GM21723 (cell line): ENCODE data around the gene HES7.
"Not testable (repeated sequence)": the region's sequence is repeated elsewhere in the genome, so short reads cannot be mapped to it uniquely, and the experiment has no call there.

ENCODE experiments used
- ATAC-seq: cut with Tn5 transposase; IDR thresholded peaks from one replicate; pipeline ENCODE4 v1.9.1; 2021; ENCODE audit warnings: mild to moderate bottlenecking, moderate library complexity; ENCODE audit not compliant: unreplicated experiment

Gene HES7

DNA sequence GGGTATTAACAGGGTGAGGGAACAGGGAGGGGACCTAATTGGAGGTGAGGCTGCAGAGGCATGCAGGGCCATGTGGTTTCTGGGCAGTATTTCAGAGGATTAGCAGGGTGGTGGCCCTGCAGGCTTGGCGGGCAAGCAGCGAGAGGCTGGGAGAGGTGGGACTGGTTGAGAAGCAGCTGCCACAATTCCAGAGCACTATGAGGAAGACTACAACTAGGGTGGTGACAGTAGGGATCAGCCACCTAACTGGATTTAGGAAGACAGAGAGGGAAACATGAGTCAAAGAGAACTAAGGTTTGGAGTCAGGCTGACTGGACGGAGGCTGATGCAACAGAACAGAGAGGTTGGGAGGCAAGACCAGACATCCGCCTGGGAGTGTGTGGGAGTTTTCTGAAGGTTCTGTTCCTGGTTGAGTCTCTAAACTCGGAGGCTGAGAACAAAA is 17.9 kb downstream of the HES7 start:
- ATAC-seq: no peak

DNA sequence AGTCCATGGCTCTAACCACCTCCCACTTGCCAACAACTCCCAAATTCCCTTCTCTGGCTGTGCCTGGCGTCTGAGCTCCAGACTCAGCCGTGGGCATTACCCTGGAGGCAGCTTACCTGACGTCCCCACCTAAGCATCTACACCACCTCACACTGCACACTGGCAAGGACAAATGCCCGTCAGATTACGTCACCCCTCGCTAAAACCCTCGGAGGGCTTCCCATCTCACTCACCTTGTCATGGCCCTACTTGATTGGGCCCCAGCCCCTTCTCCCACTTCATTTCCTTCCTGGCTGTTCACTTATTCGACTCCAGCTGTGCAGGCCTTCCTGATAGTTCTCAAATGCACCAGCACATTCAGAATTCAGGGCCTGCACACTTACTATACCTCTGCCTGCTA is 19.0 kb downstream of the HES7 start:
- no peak for ATAC-seq

DNA sequence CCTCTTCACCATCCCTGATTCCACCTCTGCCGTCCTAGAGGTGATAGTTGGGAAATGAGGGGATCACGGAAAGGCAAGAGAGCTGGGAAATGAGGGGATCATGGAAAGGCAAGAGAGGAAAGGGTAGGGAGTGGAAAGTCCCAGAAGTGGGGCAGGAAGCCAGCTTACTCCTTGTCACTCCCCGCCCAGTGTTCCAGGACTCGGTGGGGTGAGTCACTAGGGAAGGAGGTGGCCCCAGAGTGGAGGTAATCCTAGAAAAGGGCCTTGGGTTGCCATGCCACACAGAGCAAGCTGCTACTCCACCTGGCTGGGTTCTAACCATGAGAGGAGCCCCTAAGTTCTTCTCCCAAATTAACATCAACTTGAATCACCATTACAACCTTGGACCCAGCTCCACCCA is 20.4 kb downstream of the HES7 start:
- no peak for ATAC-seq

DNA sequence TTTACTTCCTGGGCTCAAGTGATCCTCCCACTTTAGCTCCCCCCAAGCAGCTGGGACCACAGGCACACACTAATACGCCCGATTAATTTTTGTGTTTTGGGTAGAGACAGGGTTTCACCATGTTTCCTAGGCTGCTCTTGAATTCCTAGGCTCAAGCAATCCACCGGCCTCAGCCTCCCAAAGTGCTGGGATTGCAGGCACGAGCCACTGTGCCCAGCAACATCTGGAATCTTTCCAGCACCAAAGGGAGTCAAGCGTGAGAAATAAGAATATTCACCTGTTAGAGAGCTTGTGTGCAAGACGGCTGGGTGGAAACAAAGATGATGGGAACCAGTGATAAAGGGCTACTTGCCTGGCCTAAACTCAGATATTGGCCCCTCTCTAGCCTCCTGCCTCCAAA is 22.2 kb downstream of the HES7 start:
- no peak for ATAC-seq

DNA sequence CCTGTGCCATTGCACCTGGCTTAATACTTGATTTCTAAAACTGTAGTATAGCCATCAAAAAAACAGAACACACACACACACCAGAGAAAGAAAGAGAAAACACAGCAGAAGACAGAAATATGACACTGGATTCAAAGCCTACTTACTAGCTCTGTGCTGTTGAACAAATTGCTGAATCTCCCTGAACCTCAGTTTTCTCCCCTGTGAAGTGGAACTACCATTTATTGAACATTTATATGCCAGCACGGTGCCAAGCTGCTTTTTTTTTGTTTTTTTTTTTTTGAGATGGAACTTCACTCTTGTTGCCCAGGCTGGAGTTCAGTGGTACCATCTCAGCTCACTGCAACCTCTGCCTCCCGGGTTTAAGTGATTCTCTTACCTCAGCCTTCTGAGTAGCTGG is 23.1 kb downstream of the HES7 start:
- ATAC-seq: no peak

DNA sequence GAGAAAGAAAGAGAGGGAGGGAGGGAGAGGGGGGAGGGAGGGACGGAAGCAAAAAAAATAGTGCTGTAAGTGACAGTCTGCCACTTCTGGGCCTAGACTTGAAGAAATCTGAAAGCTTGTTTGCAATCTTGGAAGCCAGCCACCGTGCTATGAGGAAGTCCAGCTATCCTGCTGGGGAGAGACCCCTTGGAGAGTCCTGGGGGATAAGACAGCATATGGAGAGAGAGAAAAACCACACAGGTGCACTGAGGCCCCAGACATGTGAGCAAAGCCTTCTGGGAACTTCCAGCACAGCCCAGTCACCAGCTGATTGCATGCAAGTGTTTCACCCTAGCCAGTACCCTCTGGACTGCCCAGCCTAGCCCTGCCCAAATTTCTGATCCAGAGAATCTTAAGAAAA is 23.8 kb downstream of the HES7 start:
- no peak for ATAC-seq

DNA sequence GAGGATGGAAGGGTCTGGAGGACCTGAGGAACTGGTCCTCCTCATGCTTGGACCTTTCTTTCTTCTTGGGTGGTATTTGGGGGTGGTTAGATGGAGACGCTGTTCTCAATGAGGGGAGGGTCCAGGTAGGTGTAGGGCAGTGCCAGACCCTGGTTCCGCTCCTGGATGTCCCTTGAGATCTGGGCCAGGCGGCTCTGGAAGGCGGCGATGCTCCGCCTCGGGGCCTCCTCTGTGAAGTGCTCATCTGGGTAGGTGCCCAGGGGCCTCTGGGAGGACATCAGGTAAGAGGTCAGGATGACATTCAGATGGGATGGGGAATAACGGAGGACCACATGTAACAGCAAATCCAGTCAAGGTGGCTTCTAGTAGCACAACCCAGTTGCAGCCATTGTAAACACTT is 27.4 kb downstream of the HES7 start:
- no peak for ATAC-seq

DNA sequence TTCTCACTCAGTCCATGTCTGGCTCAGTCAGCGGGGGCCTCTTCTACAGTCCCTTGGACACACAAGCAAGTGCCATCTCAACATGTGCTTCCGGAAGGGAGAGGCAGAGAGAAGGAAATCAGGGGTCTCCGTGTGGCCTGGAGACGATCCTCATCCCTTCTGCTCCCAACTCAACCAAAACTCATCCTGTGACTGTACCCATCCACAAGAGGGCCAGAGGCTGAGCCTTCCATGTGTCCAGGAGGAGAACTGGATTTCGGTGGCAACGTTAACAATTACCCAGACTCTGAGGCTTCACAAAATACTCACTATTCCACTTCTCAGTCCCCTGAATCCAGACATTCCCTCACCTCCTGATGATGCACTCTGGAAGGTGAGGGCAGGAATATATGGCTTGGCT is 28.5 kb downstream of the HES7 start:
- ATAC-seq: no peak

DNA sequence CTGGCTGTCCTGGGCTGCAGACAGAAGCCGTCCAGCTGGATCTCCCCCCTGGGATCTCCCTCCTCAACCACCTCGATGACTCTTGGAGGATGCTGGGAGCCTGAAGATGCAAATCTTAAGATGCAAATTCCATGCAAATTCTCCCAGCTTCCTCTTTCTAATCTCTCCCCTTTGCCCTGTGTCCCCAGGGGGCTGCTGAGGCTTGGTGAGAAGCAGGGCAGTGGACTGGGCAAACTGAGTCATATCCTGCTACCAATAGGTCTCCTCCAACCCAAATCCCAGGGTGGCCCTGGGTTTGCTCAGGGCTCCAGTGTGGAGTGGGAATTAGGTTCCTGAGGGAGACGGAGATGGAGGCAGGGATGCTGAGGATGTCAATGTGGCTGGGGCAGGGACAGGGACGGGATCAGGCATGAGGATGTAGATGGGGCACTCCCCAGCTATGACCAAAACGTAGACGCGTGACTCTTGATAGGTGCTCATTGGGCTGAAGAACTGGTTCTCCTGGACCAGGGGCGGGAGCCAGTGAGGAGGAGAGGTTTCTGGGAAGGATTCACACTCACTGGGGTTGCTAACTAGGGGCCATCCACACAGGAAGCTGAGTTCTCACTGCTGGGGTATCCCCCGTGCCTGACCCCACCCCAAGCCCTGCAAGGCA is 32.7 kb downstream of the HES7 start:
- peak; percentile 52 for ATAC-seq

DNA sequence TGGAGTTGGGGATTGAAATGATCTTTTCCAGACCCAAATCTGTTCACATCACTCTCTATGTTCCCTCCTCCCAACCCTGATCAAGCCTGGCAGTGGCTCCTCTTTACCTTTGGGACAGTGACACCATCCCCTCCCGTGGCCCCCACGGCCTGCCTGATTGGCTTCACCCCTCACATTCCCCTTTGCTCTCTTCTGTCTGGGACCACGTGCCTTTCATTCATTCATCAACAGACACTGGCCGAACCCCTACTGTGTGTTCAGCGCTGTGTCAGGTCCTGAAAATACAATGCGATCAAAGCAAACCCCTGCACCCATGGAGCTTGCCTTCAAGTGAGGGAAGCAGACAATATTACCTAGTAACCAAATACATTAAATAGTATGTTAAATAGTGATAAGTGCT is 34.2 kb downstream of the HES7 start:
- no peak for ATAC-seq

DNA sequence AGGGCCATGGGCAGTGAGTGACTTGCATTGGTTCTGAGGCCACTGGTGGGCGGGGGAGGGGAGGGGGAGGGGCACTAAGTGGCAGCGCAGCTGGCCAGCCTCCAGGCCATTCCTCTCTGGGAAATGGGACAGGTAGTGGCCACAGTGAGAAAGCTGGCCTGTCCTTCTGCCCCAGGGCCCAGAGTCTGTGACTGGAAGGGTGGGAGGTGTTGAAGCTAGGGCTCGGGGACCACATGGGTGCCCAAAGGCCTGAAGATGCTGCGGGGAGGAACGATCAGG is 36.0 kb downstream of the HES7 start:
- no peak for ATAC-seq

DNA sequence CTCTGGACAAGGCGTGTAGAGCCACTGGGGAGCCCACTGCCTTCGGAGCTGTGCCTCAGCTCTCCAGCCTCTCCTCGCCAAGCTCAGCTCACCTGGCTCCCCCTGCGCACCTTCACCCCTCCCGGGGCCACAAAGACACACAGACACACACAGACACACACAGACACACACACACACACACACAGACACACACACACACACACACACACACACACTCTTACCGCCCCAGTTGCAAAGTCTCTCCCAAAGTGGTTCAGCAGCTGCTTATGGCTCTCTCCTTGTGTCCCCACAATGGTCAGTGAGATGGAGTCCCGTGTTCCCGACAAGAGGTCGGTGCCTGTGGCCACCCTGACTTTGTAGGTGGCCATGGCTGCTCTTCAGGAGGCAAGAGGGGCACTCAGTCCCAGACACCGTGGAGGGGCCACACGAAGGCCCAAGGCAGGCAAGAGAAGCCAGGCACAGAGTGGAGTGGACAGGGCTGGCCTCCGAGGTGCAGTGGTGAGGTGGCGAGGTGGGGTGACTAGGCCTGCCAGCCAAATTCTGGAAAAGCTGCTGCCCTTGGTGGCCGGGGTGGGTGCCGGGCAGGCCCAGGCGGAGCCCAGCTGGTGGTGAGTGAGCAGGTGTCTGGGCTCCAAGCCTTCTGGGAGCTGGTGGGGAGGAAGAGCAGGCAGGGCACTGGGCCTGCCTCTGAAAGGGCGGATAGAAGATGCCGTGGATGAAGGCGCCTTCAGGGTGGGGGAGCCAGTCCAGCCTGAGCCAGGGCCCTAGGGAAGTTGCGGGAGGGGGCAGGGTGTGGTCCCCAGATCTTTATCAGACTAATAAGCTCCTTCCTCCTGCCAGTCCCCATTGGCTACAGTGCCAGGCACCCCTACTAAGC is 36.6 kb downstream of the HES7 start, which contains the start of gene ALOX12B:
Gene ALOX12B, minus strand, starts transcription at position 642 of the 877 bp plus-strand sequence. Its CDS starts 274 bp downstream, at position 368.
- no peak for ATAC-seq

DNA sequence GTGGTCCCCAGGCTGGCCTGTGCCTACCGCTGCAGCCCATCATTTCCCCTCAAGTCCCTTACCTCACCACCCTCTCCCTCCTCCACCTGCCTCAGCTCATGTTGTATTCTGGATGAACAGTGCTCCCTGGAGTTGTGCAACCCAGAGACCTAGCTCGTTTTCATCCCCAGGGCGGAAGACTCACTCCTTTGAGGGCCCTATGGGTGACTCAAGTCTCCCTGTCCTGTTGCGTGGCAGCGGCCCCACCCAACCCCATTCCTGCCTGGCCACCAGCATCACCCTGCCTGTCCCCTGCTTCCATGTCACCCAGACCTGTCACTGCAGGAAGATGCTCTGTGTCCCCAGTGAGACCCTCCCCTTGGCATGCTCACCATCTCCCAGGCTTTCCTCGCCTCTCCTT is 39.7 kb downstream of the HES7 start:
- ATAC-seq: no peak

DNA sequence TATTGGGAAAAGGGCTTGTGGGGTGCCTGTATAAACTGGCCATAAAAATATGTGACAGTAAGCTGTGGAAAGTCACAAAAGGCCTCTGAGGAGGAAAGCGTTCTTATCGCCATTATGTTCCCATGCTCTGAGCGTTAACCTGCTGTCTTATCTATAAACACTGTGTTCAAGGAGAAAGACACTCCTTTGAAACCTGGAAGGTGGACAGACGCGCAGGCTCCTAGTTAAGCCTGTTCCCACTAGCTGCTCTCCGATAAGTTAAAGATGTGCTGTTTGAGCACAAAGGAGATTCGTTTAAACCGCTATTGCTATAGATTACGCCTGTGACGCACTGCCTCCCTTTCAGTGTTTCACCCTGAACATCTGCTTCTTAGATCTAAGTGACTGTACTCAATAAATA is 41.6 kb downstream of the HES7 start:
- ATAC-seq: no peak

DNA sequence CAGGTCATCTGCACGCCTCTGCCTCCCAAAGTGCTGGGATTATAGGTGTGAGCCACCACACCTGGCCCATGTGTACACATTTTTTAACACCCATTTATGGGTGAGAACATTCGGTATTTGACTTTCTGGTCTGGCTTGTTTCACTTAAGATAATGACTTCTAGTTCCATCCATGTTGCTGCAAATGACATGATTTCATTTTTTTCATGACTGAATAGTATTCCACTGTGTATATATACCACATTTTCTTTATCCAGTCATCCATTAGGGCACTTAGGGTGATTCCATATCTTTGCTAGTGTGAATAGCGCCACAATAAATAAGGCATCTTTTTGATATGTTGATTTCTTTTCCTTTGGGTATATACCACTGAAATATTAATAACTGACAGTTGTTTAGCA is 42.0 kb downstream of the HES7 start:
- ATAC-seq: no peak

DNA sequence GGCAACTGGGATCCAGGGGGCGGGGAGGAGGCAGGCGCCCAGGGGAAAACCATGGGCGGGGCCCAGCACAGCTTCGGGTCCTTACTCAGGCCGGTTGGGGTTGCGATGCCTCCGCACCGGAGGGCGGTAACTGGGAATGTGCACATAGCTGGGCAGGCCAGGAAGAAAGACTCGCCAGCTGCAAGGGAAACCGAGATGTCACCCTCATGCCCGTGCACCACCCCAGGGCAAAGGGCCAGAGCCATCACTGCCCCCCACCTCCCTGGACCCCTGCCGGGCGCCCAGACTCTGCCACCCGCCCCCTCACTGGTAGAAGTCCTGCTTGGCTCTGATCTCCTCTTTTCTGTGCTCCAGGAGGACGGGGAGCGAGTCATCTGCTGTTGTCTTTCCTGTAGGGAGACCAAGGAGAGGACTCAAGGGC is 43.1 kb downstream of the HES7 start:
- no peak for ATAC-seq

DNA sequence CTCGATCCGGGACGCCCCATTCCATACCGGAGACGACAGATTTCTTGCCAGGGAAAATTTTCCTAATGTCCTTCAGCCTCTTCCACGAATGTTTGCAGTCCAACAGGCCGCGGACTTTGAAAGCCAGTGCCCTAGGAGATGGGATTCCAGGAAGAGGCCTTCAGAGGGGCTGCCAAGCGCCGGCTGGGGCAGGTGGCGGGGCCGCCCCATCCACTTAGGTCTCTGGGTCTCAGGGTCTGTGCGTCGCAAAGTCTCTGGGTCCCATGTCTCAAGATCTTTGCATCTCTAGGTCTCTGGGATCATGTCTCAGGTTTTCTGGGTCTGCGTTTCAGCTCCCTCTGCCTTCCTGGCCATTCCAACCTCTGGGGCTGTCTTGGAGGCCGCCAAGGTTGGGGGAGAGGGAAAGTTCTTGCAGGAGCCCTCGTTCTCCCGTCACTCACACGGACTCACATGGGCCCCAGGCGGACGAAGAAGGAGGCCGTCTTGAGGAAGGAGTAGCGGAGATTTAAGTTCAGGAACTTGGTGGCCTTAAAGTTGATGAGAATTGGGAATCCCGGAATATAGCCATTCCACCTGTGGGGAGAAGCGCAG is 43.6 kb downstream of the HES7 start:
- no peak for ATAC-seq

DNA sequence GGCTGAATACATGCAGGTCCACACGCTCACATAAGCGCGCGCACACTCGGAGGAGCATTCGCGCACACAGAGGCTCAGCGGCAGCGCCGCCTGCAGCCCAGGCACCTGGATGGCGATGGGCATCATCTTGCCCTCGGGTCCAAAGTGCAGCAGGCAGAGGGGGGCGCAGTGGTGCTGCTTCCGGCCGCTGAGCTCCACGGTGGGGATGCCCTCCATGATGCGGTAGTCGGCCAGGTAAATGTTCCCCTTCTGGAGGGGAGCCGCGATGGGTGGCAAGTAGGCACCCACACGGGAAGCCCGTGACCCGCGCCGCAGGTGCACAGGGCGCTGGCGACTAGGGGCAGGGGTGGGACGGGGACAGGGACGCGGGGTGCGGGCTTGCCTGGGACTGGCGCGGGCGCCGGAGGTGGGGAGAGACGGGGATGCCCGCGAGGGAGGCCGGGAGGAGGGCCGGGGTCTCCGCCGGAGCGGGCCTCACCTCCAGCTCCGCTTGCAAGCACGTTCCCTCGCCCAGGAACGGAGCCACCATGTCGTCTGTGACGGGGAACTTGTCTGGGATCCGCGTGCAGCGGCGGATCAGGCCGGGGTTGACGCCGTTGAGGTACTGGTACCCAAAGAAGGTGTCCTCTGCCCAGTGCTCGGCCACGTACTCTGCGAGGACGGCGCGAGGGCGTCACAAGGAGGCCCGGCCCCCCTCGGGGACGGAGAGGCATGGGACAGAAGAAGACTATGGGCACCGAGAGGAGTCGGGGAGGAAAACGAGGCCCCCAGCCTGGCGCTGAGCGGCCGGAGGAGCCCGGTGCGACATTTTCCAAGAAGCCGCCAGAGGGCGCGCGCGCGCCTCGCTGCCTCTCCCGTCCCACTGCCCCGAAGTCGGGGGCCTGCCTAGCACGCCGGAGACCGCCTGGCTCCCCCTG is 44.4 kb downstream of the HES7 start:
- peak; percentile 74 for ATAC-seq

DNA sequence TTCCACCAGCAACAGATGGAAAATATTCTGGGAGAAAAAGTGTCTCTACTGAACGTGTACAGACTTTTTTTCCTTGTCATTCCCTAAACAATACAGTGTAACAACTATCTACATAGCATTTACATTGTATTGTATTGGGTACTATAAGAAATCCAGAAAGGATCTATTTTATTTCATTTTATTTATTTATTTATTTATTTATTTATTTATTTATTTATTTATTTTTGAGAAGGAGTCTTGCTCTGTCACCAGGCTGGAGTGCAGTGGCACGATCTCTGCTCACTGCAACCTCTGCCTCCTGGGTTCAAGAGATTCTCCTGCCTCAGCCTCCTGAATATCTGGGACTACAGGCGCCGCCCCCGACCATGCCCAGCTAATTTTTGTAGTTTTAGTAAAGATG is 46.0 kb downstream of the HES7 start:
- not testable (repeated sequence) for ATAC-seq

DNA sequence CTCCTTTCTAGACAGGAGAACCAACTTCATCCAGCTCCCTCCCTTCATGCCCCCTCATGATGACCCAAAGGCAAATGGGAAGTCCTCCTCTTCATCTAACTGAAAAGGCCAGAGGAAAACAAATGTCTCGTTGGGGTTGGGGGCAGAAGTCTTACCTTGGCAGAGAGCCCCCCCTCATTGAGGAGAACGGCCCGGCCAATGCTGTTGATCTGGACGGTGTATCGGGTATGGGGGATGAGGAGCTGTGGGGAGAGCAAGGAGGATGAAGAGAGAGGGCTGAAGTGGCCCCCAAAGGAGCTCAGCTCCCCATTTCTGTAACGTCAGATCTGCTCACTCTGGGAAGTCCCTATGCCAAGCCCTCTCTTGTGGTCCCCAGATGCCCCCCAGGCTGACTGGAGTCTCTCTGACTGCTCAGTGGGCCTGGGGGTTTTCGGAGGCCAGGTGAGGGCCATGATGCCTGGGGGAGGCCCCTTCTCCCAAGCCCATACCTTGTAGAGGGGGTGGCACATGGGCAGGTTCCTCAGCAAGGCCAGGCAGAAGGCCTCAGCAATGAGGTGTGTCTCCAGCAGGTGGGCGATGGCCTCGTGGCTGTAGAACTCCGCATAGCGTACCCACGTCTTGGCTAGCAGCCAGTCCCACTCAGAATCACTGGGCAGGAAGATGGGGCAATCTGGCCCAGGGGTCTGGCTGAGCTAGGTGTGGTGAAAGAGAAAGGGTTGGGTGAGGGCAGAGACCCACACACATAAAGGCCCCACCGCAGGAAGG is 47.2 kb downstream of the HES7 start:
- ATAC-seq: no peak
